ENCODE results near the gene ABHD15.

Gene ABHD15

DNA sequence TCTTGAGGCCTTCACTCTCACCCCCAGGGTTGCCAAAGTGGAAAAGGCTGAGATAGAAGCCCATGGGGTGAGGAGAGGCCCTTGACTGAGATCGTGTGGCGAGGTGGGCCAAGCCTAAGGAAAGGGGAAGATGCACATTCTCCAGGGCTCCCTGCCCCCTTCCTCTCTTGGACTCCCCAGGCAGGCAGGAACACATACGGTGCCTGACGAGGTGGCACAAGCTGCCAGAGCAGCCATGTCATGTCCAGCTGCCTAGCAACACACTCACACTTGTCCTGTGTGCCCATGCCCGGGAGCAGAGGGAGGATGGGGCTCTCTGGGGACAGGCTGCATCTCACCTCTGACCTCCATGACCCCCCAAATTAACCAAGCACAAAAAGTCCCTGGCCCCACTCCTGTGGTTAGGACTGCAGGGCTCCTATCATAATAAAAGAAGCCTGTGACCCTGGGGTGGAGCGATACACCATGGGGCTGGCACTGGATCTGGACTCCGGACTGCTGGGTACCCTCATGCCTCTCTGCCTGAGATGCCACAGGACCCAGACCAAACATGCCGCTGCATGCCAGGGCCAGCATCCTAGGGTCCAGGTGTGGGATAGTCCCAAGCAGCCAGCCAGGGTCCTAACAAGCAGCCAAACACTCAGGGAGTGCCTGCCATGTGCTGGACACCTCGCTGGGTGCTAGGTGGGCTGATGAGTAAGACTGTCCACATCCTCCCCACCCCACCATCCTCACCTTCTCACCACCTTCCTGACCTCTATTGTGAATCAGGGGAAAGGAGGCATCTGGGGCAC, 20.0 kb upstream of the ABHD15 start:
- Histone ChIP-seq H4K8ac (ENCODE audit: low read length) (no peak overlapping the region), H3K4me3 (ENCODE audit: insufficient read depth in 1 of 2, low read depth in 1 of 2, low read length in 2 of 2) (no peak overlapping the region), H2AFZ (ENCODE audit: low read depth, low read length) (no peak overlapping the region), H2BK12ac (ENCODE audit: low read length in 2 of 2) (peak overlapping the region in 1 of 2 experiments; percentile 34), H3K27ac (ENCODE audit: low read length, poor library complexity, severe bottlenecking) (no peak overlapping the region), H2AK5ac (ENCODE audit: low read length, severe bottlenecking) (peak overlapping the region; percentile 45), H2BK5ac (ENCODE audit: low read depth, low read length, poor library complexity, severe bottlenecking) (no peak overlapping the region), H3K27me3 (ENCODE audit: control insufficient read depth in 1 of 2, insufficient read depth in 1 of 2, low read length in 2 of 2) (no peaks in the 10 kb centered on the region), H3K36me3 (ENCODE audit: control insufficient read depth in 1 of 2, insufficient read depth in 2 of 2, low read depth in 1 of 2, low read length in 2 of 2) (peaks cover 16 to 17% of the 10 kb centered on the region in 2 experiments), H3K4ac (ENCODE audit: low read depth in 1 of 2, low read length in 2 of 2) (no peak overlapping the region), H2BK120ac (ENCODE audit: low read depth, low read length) (no peak overlapping the region), H3K4me1 (ENCODE audit: control insufficient read depth, insufficient read depth, low read depth, low read length) (peaks cover 62% of the 10 kb centered on the region), H4K91ac (ENCODE audit: low read length) (peak overlapping the region; percentile 59), H3K4me2 (ENCODE audit: low read length, poor library complexity, severe bottlenecking) (no peak overlapping the region), H3K9ac (ENCODE audit: low read length) (peak overlapping the region; percentile 92), H2BK15ac (ENCODE audit: low read depth, poor library complexity, severe bottlenecking) (peak overlapping the region; percentile 62), H3K18ac (ENCODE audit: low read depth in 1 of 2, low read length in 2 of 2) (no peak overlapping the region), H3K79me1 (replicated peaks; ENCODE audit: low read length, poor library complexity, severe bottlenecking) (peaks cover 14% of the 10 kb centered on the region), H3K23ac (ENCODE audit: low read length in 2 of 2) (peak overlapping the region in 1 of 2 experiments; percentile 66), H3K14ac (ENCODE audit: low read length in 2 of 2) (no peak overlapping the region), H3K9me3 (ENCODE audit: control insufficient read depth, low read length) (no peaks in the 10 kb centered on the region)
- no peak for DNase-seq
- WGBS = 91% methylated on average over 8 of the region's 9 CpGs

DNA sequence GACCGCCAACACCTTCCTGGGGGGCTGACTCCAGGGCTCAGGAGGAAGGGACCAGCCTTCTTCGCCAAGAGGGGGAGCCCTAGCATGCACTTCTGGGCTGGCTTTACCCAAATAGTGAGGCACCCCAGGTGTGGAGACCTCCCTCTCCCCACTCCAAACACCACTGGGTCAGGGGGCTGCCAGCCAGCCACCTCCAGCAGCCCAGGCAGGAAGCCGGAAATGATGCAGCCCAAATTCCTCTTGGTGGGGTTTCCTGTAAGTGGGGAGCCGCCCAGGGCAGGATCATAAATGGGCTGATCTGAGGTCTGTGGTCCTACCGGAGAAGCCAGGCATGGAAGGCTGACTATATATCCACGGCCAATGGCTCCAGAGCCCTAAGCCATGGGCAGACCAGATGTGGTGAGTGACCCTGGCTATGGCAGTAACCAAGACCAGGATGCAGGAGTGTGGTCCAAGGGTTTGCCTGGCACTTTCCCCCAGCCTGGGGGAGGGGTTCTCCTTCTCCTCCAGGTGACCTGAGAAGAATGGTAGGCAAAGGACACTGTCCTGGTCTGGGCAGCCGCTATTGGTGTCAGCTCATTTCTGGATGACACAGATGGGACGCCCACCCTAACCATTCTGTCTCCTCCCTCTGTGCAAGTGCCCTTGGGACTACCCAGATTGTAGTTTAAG, 18.4 kb upstream of the ABHD15 start:
- Histone ChIP-seq H4K8ac (ENCODE audit: low read length) (peak overlapping the region; percentile 45), H3K79me1 (replicated peaks; ENCODE audit: low read length, poor library complexity, severe bottlenecking) (peaks cover 23% of the 10 kb centered on the region), H3K23ac (ENCODE audit: low read length in 2 of 2) (peak overlapping the region in 1 of 2 experiments; percentile 52), H3K4me3 (ENCODE audit: insufficient read depth in 1 of 2, low read depth in 1 of 2, low read length in 2 of 2) (no peak overlapping the region), H2AFZ (ENCODE audit: low read depth, low read length) (no peak overlapping the region), H3K4ac (ENCODE audit: low read depth in 1 of 2, low read length in 2 of 2) (peak overlapping the region in 1 of 2 experiments; percentile 42), H3K4me1 (ENCODE audit: control insufficient read depth, insufficient read depth, low read depth, low read length) (peaks cover 49% of the 10 kb centered on the region), H3K27me3 (ENCODE audit: control insufficient read depth in 1 of 2, insufficient read depth in 1 of 2, low read length in 2 of 2) (no peaks in the 10 kb centered on the region), H2BK15ac (ENCODE audit: low read depth, poor library complexity, severe bottlenecking) (peak overlapping the region; percentile 12), H3K18ac (ENCODE audit: low read depth in 1 of 2, low read length in 2 of 2) (peak overlapping the region in 1 of 2 experiments; percentile 45), H3K27ac (ENCODE audit: low read length, poor library complexity, severe bottlenecking) (peak overlapping the region; percentile 12), H3K4me2 (ENCODE audit: low read length, poor library complexity, severe bottlenecking) (no peak overlapping the region), H4K91ac (ENCODE audit: low read length) (no peak overlapping the region), H3K36me3 (ENCODE audit: control insufficient read depth in 1 of 2, insufficient read depth in 2 of 2, low read depth in 1 of 2, low read length in 2 of 2) (peaks cover 25 to 34% of the 10 kb centered on the region in 2 experiments), H3K9ac (ENCODE audit: low read length) (no peak overlapping the region), H2BK12ac (ENCODE audit: low read length in 2 of 2) (peak overlapping the region; percentile 22 to 42), H2BK5ac (ENCODE audit: low read depth, low read length, poor library complexity, severe bottlenecking) (no peak overlapping the region), H2BK120ac (ENCODE audit: low read depth, low read length) (no peak overlapping the region), H2AK5ac (ENCODE audit: low read length, severe bottlenecking) (peak overlapping the region; percentile 50), H3K9me3 (ENCODE audit: control insufficient read depth, low read length) (no peaks in the 10 kb centered on the region), H3K14ac (ENCODE audit: low read length in 2 of 2) (peak overlapping the region in 1 of 2 experiments; percentile 55)
- no peak for DNase-seq
- WGBS = 64% methylated on average over 7 of the region's 8 CpGs

DNA sequence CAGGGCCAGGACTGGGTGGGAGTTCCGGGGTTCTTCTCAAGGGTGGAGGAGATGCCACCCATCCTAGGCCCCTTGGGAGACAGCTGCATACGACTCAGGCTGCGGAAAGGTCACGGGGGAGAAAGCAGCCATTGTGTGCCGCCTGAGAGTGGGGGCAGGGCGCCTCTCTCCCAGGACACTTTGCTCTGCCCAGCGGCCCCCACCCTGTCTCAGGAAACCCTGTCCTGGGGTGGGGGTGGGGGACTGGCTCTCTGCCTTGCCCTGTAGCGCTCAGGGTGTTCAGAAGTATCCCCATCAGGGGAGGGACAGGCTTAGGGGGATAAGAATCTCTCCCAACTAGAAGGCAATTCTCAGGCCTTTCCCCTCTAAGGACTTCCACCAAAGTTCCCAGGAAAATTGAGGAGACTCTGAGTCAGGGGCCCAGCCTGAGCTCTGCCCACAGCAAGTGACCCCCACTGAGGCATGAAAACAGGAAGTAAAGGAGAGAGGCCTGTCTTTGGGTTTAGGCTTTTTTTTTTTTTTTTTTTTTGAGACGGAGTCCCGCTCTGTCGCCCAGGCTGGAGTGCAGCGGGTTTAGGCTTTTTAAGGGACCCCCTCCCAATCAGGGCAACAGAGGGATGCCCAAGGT, 17.7 kb upstream of the ABHD15 start:
- H2BK15ac ChIP-seq (ENCODE audit: low read depth, poor library complexity, severe bottlenecking) = no peak overlapping the region
- no peak overlapping the region for H2BK120ac ChIP-seq (ENCODE audit: low read depth, low read length)
- no peak overlapping the region for H3K9ac ChIP-seq (ENCODE audit: low read length)
- H3K4me1 ChIP-seq (ENCODE audit: control insufficient read depth, insufficient read depth, low read depth, low read length) = peaks cover 43% of the 10 kb centered on the region
- H3K79me1 ChIP-seq (replicated peaks; ENCODE audit: low read length, poor library complexity, severe bottlenecking) = peaks cover 26% of the 10 kb centered on the region
- DNase-seq = no peak
- peak overlapping the region in 1 of 2 experiments; percentile 52 for H3K23ac ChIP-seq (ENCODE audit: low read length in 2 of 2)
- H2AK5ac ChIP-seq (ENCODE audit: low read length, severe bottlenecking) = peak overlapping the region; percentile 10
- H3K9me3 ChIP-seq (ENCODE audit: control insufficient read depth, low read length) = no peaks in the 10 kb centered on the region
- no peaks in the 10 kb centered on the region for H3K27me3 ChIP-seq (ENCODE audit: control insufficient read depth in 1 of 2, insufficient read depth in 1 of 2, low read length in 2 of 2)
- peak overlapping the region; percentile 18 to 45 for H3K18ac ChIP-seq (ENCODE audit: low read depth in 1 of 2, low read length in 2 of 2)
- H2AFZ ChIP-seq (ENCODE audit: low read depth, low read length) = no peak overlapping the region
- peaks cover 32 to 39% of the 10 kb centered on the region in 2 experiments for H3K36me3 ChIP-seq (ENCODE audit: control insufficient read depth in 1 of 2, insufficient read depth in 2 of 2, low read depth in 1 of 2, low read length in 2 of 2)
- H3K14ac ChIP-seq (ENCODE audit: low read length in 2 of 2) = no peak overlapping the region
- whole genome bisulfite sequencing = 64% methylated on average over 12 of the region's 12 CpGs
- H4K91ac ChIP-seq (ENCODE audit: low read length) = no peak overlapping the region
- peak overlapping the region; percentile 12 for H3K27ac ChIP-seq (ENCODE audit: low read length, poor library complexity, severe bottlenecking)
- no peak overlapping the region for H2BK12ac ChIP-seq (ENCODE audit: low read length in 2 of 2)
- peak overlapping the region; percentile 11 for H3K4me2 ChIP-seq (ENCODE audit: low read length, poor library complexity, severe bottlenecking)
- H2BK5ac ChIP-seq (ENCODE audit: low read depth, low read length, poor library complexity, severe bottlenecking) = no peak overlapping the region
- H3K4me3 ChIP-seq (ENCODE audit: insufficient read depth in 1 of 2, low read depth in 1 of 2, low read length in 2 of 2) = no peak overlapping the region
- no peak overlapping the region for H3K4ac ChIP-seq (ENCODE audit: low read depth in 1 of 2, low read length in 2 of 2)
- peak overlapping the region; percentile 56 for H4K8ac ChIP-seq (ENCODE audit: low read length)
